Effector memory CD4-positive, alpha-beta T cell (primary cell): ENCODE results near the gene NEK11.
"Not testable (repeated sequence)": the region's sequence is repeated elsewhere in the genome, so short reads cannot be mapped to it uniquely, and the experiment has no call there.

ENCODE experiments used
- DNase-seq, 3 donors: peaks; one replicate each; pipeline ENCODE4 v3.0.0-alpha.2; 2020
- H3K27ac ChIP-seq: 2 replicates; pipeline ENCODE4 v1.7.0; 2013; ENCODE audit warnings: mild to moderate bottlenecking, low read length, moderate library complexity; ENCODE audit not compliant: insufficient read depth, poor library complexity, severe bottlenecking
- H3K27me3 ChIP-seq: replicated peaks from 2 replicates; pipeline ENCODE4 v1.7.0; 2013; ENCODE audit warnings: mild to moderate bottlenecking, low read length; ENCODE audit not compliant: insufficient read depth, control insufficient read depth, poor library complexity, severe bottlenecking
- H3K36me3 ChIP-seq: 2 replicates; pipeline ENCODE4 v1.7.0; 2013; ENCODE audit warnings: mild to moderate bottlenecking, low read length, moderate library complexity; ENCODE audit not compliant: control insufficient read depth, insufficient read depth
- H3K4me1 ChIP-seq: 2 replicates; pipeline ENCODE4 v1.7.0; 2013; ENCODE audit warnings: low read length, mild to moderate bottlenecking; ENCODE audit not compliant: control insufficient read depth, insufficient read depth, poor library complexity, severe bottlenecking
- H3K4me3 ChIP-seq: 2 replicates; pipeline ENCODE4 v1.7.0; 2013; ENCODE audit warnings: low read length, low read depth, mild to moderate bottlenecking; ENCODE audit not compliant: insufficient read depth, poor library complexity, severe bottlenecking
- H3K9me3 ChIP-seq: 2 replicates; pipeline ENCODE4 v1.7.0; 2013; ENCODE audit warnings: mild to moderate bottlenecking, low read length, moderate library complexity; ENCODE audit not compliant: control insufficient read depth

The NEK11 gene

GRCh38 chr3:131331456-131332085, 304.9 kb downstream of the NEK11 start:
- not testable (repeated sequence) for H3K27me3 ChIP-seq, H3K27ac ChIP-seq, H3K9me3 ChIP-seq, DNase-seq, H3K36me3 ChIP-seq, H3K4me3 ChIP-seq, H3K4me1 ChIP-seq

DNA sequence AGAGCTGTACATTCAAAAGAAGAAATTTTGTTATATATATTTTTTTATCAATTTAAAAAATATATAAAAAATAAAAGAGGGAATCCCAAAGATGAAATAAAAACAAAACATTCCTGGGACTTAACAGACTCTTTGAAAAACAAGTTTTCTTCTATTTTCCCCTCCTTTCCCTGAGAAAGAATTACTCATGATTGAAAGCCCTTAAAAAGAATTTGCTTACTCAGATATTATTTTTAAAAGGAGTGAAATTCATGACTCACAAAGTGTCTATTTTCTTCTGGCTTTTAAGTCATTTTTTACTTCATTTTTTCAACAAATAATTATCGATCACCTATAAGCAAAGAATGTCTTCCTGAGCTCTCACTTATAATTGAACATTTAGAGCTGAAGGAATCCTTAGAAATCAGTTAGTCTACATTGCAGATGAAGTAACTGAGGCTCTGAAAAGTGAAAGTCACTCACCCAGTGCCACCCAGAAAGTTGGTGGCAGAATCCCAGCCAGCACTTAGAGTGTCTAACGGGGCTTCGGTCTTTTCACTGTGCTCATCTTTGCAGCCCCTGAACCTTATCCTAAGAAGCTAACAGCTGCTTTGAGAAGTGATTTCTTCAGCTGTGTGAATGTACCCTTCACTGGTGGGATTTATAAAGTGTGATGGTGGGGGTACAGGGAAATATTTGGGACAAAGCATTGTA, 312.4 kb downstream of the NEK11 start:
- no peak overlapping the region for H3K27ac ChIP-seq
- no peaks in the 10 kb centered on the region for H3K4me1 ChIP-seq
- no peak for DNase-seq
- no peaks in the 10 kb centered on the region for H3K36me3 ChIP-seq
- no peaks in the 10 kb centered on the region for H3K27me3 ChIP-seq
- no peaks in the 10 kb centered on the region for H3K9me3 ChIP-seq
- no peak overlapping the region for H3K4me3 ChIP-seq

GRCh38 chr3:131341761-131342160, 315.1 kb downstream of the NEK11 start:
- H3K36me3 ChIP-seq, result no peaks in the 10 kb centered on the region
- no peaks in the 10 kb centered on the region for H3K4me1 ChIP-seq
- H3K27ac ChIP-seq, result no peak overlapping the region
- H3K27me3 ChIP-seq, result no peaks in the 10 kb centered on the region
- no peaks in the 10 kb centered on the region for H3K9me3 ChIP-seq
- no peak for DNase-seq
- no peak overlapping the region for H3K4me3 ChIP-seq

DNA sequence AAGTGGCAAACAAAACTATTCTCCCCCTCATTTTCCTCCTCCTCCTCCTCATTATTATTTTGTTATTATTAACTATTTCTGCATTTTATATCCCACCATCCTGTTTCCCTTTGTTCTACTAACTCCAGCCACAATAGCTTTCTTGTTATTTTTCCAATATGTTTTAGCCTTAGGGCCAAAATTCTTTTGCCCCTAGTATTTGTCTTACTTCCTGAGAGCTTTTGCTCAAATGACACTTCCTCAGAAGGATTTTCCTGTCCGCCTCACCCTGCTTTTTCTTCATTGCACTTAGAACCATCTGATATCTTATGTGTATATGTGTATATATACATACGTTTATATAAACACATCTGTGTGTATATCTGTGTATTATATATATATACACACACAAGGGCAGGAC, 322.2 kb downstream of the NEK11 start:
- Histone ChIP-seq H3K36me3 (no peaks in the 10 kb centered on the region), H3K4me3 (no peak overlapping the region), H3K4me1 (no peaks in the 10 kb centered on the region), H3K9me3 (no peaks in the 10 kb centered on the region), H3K27me3 (no peaks in the 10 kb centered on the region), H3K27ac (no peak overlapping the region)
- DNase-seq, result no peak

DNA sequence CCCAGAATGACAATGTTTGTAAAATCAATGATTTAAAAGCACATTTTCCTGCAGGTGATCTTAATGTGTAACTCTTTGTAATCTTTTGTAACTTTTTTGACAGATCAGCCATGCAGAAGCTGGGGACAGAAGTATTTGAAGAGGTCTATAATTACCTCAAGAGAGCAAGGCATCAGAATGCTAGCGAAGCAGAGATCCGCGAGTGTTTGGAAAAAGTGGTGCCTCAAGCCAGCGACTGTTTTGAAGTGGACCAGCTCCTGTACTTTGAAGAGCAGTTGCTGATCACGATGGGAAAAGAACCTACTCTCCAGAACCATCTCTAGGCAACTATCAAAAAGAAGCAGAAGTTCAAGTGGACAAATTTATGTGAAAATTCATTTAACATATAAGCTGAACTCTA, 322.8 kb downstream of the NEK11 start:
- Histone ChIP-seq H3K9me3 (no peaks in the 10 kb centered on the region), H3K4me3 (no peak overlapping the region), H3K36me3 (no peaks in the 10 kb centered on the region), H3K27me3 (no peaks in the 10 kb centered on the region), H3K27ac (no peak overlapping the region), H3K4me1 (no peaks in the 10 kb centered on the region)
- DNase-seq, result no peak

GRCh38 chr3:131349946-131350347, 323.3 kb downstream of the NEK11 start:
- DNase-seq, result no peak
- H3K36me3 ChIP-seq, result no peaks in the 10 kb centered on the region
- H3K4me3 ChIP-seq, result no peak overlapping the region
- no peaks in the 10 kb centered on the region for H3K4me1 ChIP-seq
- H3K9me3 ChIP-seq, result no peaks in the 10 kb centered on the region
- no peak overlapping the region for H3K27ac ChIP-seq
- no peaks in the 10 kb centered on the region for H3K27me3 ChIP-seq

GRCh38 chr3:131350506-131350905, 323.8 kb downstream of the NEK11 start:
- H3K27ac ChIP-seq, result no peak overlapping the region
- H3K4me1 ChIP-seq, result no peaks in the 10 kb centered on the region
- H3K36me3 ChIP-seq, result no peaks in the 10 kb centered on the region
- no peaks in the 10 kb centered on the region for H3K27me3 ChIP-seq
- no peak for DNase-seq
- no peaks in the 10 kb centered on the region for H3K9me3 ChIP-seq
- H3K4me3 ChIP-seq, result no peak overlapping the region

DNA sequence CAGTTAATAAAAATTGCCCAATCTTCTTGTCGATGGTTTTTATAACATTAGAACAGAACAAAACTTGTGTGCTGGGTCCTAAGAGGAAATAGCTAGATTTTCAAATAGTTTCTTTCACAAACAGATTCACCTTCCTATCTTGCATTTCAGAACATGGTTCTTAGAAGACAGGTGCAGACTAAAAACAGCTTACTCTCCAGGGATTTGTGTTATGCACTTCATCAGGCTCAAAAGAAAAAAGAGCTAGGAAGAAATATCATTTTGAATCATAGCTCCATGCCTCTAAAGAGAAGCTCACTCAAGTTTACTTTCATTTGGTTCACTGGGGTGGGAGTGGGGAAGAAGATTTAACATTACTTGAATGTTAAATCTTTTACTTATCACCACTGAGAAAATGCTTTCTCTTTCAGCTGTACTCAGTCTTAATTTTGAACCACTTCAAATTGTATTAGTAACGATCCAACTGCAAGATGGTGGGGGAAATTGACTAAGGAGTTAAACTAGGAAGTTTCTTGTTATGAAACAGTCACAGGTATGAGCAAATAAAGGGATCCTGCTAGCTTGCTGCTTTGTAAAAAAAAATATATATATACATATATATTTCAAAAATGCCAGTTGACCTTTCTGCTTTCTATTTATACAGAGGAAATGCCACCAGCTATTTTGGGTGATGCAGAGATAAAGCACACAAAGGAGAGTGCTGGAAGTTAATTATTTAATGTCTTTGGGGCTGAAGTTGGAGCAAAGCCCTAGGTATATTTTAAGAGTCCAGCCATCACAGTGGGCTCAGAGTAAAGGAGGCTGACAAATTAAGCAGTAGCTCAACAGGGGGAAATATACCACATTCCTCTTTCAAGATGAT, 326.6 kb downstream of the NEK11 start:
- Histone ChIP-seq H3K4me3 (no peak overlapping the region), H3K27ac (no peak overlapping the region), H3K9me3 (no peaks in the 10 kb centered on the region), H3K36me3 (no peaks in the 10 kb centered on the region), H3K27me3 (no peaks in the 10 kb centered on the region), H3K4me1 (no peaks in the 10 kb centered on the region)
- DNase-seq, result no peak

DNA sequence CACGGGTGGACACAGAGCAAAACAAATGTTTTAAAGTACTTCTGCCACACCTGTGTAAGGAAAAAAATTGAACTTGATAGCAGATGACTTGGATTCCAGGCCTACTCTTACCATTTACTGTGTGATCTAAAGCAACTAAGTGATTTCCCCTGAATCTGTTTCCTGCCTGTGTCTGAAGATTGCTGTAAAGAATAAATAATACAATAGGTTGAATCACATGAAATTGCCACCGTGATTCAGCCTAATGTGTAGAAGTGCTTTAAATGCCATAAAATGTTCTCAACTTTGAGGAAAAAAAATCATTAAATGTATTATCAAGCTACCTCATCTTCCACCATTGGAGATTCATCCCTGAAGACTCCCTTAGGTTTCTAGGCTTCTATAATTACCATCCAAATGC, 327.3 kb downstream of the NEK11 start:
- Histone ChIP-seq H3K4me1 (no peaks in the 10 kb centered on the region), H3K27me3 (no peaks in the 10 kb centered on the region), H3K36me3 (no peaks in the 10 kb centered on the region), H3K4me3 (no peak overlapping the region), H3K27ac (no peak overlapping the region), H3K9me3 (no peaks in the 10 kb centered on the region)
- no peak for DNase-seq

DNA sequence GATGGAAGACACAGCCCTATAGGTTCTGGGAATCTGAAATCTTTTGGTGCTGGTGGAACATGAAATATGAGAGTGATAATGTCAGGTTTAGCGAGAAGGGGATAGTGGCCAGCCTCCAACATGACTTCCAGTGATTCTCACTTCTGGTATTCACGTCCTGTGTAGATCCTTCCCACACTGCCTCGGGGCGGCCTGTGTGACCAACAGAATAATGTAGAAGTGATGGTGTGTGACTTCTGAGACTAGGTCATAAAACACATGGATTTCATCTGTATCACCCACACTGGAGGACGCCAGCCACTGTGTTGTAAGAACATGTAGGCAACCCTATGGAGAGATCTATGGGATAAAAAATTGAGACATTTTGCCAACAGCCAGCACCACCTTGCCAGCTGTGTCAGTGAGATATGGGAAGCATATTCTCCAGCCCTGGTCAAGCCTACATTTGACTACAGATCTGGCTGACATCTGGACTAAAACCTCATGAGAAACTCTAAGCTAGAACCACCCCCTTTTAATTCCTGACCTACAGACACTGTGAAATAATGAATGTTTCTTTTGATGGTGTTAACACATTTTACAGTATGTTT, 329.4 kb downstream of the NEK11 start:
- H3K9me3 ChIP-seq, result no peaks in the 10 kb centered on the region
- no peak overlapping the region for H3K4me3 ChIP-seq
- no peak for DNase-seq
- no peak overlapping the region for H3K27ac ChIP-seq
- no peaks in the 10 kb centered on the region for H3K36me3 ChIP-seq
- H3K4me1 ChIP-seq, result no peaks in the 10 kb centered on the region
- H3K27me3 ChIP-seq, result no peaks in the 10 kb centered on the region
